Ovary (tissue), 9 donors: Measurements from ENCODE around the gene ABLIM2. TPM values are rescaled to one million over a fixed set of nuclear protein-coding genes. Genes with fewer than 3 reads are reported as not detected.

ENCODE experiments used
- DNase-seq, 5 donors: peaks; one replicate each; pipeline ENCODE4 v3.0.0-alpha.2; 2019 to 2020
- H3K27ac ChIP-seq, 2 donors: fragments of 200-600 bp; one replicate each; pipeline versions ENCODE4 v1.5.1 to v1.8.0; 2019 to 2022
- H3K27me3 ChIP-seq: fragments of 200-600 bp; one replicate; pipeline ENCODE4 v1.8.0; 2022
- H3K36me3 ChIP-seq: fragments of 200-600 bp; sonication (generic); one replicate; pipeline ENCODE4 v1.5.1; 2019
- H3K4me1 ChIP-seq: one replicate; pipeline ENCODE4 v1.8.1; 2013; ENCODE audit warnings: mild to moderate bottlenecking, moderate library complexity; ENCODE audit not compliant: insufficient read depth
- H3K4me3 ChIP-seq: fragments of 200-600 bp; sonication (generic); one replicate; pipeline ENCODE4 v1.5.1; 2017
- H3K9me3 ChIP-seq, 2 donors: fragments of 200-600 bp in 1 of 2; sonication (generic) in 1 of 2; one replicate each; pipeline versions ENCODE4 v1.5.1 to v1.8.1; 2013 to 2019; ENCODE audit warnings: mild to moderate bottlenecking in 1 of 2, moderate library complexity in 1 of 2
- CTCF ChIP-seq, 3 donors: fragments of 450-650 bp in 2 of 3; fragments of 200-600 bp in 1 of 3; IDR thresholded peaks; one replicate each; pipeline versions ENCODE4 v1.5.1 to v1.8.0; 2016 to 2022; ENCODE audit warnings: antibody characterized with exemption in 3 of 3, mild to moderate bottlenecking in 1 of 3
- EP300 ChIP-seq: sonication (generic); formaldehyde crosslinking; IDR thresholded peaks from one replicate; pipeline ENCODE4 v1.6.1; 2017; ENCODE audit warnings: antibody characterized with exemption
- POLR2A ChIP-seq: fragments of 450-650 bp; IDR thresholded peaks from one replicate; pipeline ENCODE4 v1.6.1; 2017; ENCODE audit warnings: antibody characterized with exemption, mild to moderate bottlenecking, moderate library complexity
- WGBS, 3 donors: extraction: QIAGEN DNeasy Blood & Tissue Kit in 1 of 3; methylation state at CpG; one replicate each; pipeline versions ENCODE4 v1.1.5 to v1.1.7; 2013 to 2017; 5-methylcytosine and 5-hydroxymethylcytosine counted together
- intact Hi-C, 4 donors: fragments of 100-400 bp; cut with DNase I; formaldehyde crosslinking; loops; one replicate each; pipeline versions ENCODE4 v1.11.0 to v1.15.1; 2022 to 2023
- polyA plus RNA-seq, 2 donors: library from polyadenylated mRNA; stranded (reverse); fragments of 200-250 nt in 1 of 2; fragments of 350-450 nt in 1 of 2; fragmentation: Illumina TruSeq in 1 of 2; extraction: RNeasy Lipid Tissue Mini Kit (QIAGEN cat#74804) in 1 of 2; gene quantifications; one replicate each; pipeline ENCODE4 v1.2.3, GENCODE V29; 2013 to 2014
- total RNA-seq, 7 donors: library from RNA; depleted of rRNA in 2 of 7; stranded (reverse); fragments of >200 nt in 2 of 7; fragmentation: NEBNext Ultra II Directional in 3 of 7; extraction: Animal tissue kit (Norgen Biotek cat#: 25700) in 3 of 7; gene quantifications; one replicate each; pipeline versions ENCODE4 v1.1.0 to v1.2.4, GENCODE V29; 2016 to 2023
- donor health status: DM: no; HTN: no; CAD: no; lungs with moderate emphysema.
- donor health status: DM: no; HTN: no; CAD: no.
- donor health status: Bipolar disorder and iron deficiency.
- donor health status: DM: yes; HTN: yes; CAD: no.
- donor health status: DM: no; HTN: no; CAD: no.
- donor health status: DM: yes; HTN: yes; CAD: no.

ABLIM2 gene
- total and polyA plus RNA-seq, 9 donors = 0.81 to 7.9 (median 2.1) TPM

DNA sequence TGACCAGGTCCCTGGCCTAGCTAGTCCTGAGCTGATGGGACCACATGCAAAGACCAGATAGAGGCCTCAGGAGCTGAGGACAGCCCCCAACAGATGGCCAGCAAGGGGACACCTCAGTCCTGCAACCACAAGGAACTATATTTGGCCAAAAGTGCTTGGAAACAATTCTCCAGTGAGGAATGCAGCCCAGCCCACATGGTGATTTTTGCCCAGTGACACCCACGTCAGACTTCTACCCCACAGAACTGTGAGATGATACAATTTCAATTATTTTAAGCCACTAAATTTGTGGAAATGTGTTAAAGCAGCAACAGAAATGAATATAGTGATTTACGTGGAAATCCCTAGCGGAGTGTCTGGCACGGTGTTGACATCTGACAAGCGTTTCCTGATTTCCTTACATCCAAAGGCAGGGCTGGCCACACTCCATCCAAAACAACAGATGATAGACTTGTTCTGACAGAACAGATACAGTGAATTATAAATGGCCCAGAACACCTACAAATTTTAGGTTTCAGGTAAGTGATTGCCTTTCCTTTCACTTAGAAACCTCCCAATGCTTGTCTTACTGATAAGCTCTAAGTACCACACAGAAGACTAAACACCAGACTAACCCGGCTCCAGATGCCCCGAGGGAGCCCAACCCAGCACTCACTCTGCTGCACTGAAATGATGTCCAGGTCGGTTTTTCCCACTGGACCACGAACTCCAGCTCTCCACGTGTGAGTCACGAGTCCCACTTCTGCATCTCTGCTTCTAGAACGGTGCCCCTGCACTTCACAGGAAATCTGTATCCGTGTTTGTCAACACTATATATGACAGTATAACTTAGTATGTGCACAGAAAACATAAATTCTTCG, 224.7 kb downstream of the ABLIM2 start:
- Histone ChIP-seq H3K36me3 (no peaks in the 10 kb centered on the region), H3K27ac (no peak overlapping the region), H3K4me3 (no peak overlapping the region), H3K27me3 (no peaks in the 10 kb centered on the region), H3K9me3 (no peaks in the 10 kb centered on the region), H3K4me1 (peaks cover 7% of the 10 kb centered on the region)
- intact Hi-C loops = loop anchor here in 1 of 4 donors (10.0 kb wide), 1 partner anchor 129 kb away; no protein-coding TSS in a partner anchor
- DNase-seq = no peak
- WGBS, 3 donors = 65 to 74% (median 73%) methylated on average over 14 of the region's 14 CpGs
- TF ChIP-seq CTCF (IDR thresholded peaks at IDR 0.05) (no peak), POLR2A (no peak), EP300 (no peak)

DNA sequence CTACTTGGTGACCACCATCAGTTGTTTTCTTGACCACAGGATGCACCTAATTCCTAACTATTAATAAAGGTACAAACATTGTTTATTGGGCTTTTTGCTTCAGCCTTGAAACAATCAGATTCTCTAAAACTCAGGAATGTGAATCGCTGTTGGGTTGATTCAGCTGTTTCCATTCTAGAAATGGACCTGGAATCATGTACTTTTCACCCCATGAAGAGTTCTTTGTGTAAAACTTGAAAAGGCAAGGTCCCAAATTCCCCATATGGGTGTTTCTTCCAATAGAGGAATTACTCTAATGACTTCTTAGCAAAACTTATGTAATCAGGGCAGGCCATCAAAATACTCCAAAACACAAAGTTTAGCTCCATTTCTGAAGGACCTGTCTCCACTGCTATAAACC, 226.3 kb downstream of the ABLIM2 start:
- no peak overlapping the region for H3K4me3 ChIP-seq
- intact Hi-C loops = loop anchor here in 1 of 4 donors (10.0 kb wide), 1 partner anchor 127 kb away; no protein-coding TSS in a partner anchor
- H3K27ac ChIP-seq = no peak overlapping the region
- peaks cover 7% of the 10 kb centered on the region for H3K4me1 ChIP-seq
- no peaks in the 10 kb centered on the region for H3K27me3 ChIP-seq
- no peaks in the 10 kb centered on the region for H3K36me3 ChIP-seq
- no peak for DNase-seq
- TF ChIP-seq CTCF (IDR thresholded peaks at IDR 0.05) = no peak
- no peak for TF ChIP-seq POLR2A
- TF ChIP-seq EP300 = no peak
- no peaks in the 10 kb centered on the region for H3K9me3 ChIP-seq
- 67 to 92% (median 76%) methylated on average over 1 of the region's 1 CpG for WGBS, 3 donors

GRCh38 chr4:7929118-7929951, 229.3 kb downstream of the ABLIM2 start:
- Histone ChIP-seq H3K27me3 (no peaks in the 10 kb centered on the region), H3K4me3 (no peak overlapping the region), H3K27ac (no peak overlapping the region), H3K9me3 (no peaks in the 10 kb centered on the region), H3K36me3 (no peaks in the 10 kb centered on the region), H3K4me1 (peaks cover 5% of the 10 kb centered on the region)
- intact Hi-C loops = no loop called here
- 12 to 19% (median 18%) methylated on average over 7 of the region's 7 CpGs for WGBS, 3 donors
- TF ChIP-seq CTCF (IDR thresholded peaks at IDR 0.05) = no peak
- TF ChIP-seq EP300 = no peak
- no peak for DNase-seq

GRCh38 chr4:7928711-7929110, 229.9 kb downstream of the ABLIM2 start:
- DNase-seq = no peak
- H3K36me3 ChIP-seq = no peaks in the 10 kb centered on the region
- H3K27me3 ChIP-seq = no peaks in the 10 kb centered on the region
- intact Hi-C loops = no loop called here
- no peak overlapping the region for H3K27ac ChIP-seq
- peaks cover 5% of the 10 kb centered on the region for H3K4me1 ChIP-seq
- TF ChIP-seq POLR2A = no peak
- TF ChIP-seq EP300 = no peak
- no peak for TF ChIP-seq CTCF (IDR thresholded peaks at IDR 0.05)
- no peaks in the 10 kb centered on the region for H3K9me3 ChIP-seq
- no peak overlapping the region for H3K4me3 ChIP-seq
- 88 to 95% (median 94%) methylated on average over 7 of the region's 7 CpGs for WGBS, 3 donors
